Activated gamma-delta T cell treated with anti-CD3 and anti-CD28 coated beads, Interleukin-2, amount 50 U/mL, for 16 hours (primary cell): Measurements from ENCODE around the gene OFD1.
A peak's percentile ranks its signal among the peaks of the same experiment; 100 is the strongest.

Experiments used
- DNase-seq: peaks from one replicate; pipeline ENCODE4 v3.0.0-alpha.2; 2020; ENCODE audit warnings: low read depth

The OFD1 gene, protein sequence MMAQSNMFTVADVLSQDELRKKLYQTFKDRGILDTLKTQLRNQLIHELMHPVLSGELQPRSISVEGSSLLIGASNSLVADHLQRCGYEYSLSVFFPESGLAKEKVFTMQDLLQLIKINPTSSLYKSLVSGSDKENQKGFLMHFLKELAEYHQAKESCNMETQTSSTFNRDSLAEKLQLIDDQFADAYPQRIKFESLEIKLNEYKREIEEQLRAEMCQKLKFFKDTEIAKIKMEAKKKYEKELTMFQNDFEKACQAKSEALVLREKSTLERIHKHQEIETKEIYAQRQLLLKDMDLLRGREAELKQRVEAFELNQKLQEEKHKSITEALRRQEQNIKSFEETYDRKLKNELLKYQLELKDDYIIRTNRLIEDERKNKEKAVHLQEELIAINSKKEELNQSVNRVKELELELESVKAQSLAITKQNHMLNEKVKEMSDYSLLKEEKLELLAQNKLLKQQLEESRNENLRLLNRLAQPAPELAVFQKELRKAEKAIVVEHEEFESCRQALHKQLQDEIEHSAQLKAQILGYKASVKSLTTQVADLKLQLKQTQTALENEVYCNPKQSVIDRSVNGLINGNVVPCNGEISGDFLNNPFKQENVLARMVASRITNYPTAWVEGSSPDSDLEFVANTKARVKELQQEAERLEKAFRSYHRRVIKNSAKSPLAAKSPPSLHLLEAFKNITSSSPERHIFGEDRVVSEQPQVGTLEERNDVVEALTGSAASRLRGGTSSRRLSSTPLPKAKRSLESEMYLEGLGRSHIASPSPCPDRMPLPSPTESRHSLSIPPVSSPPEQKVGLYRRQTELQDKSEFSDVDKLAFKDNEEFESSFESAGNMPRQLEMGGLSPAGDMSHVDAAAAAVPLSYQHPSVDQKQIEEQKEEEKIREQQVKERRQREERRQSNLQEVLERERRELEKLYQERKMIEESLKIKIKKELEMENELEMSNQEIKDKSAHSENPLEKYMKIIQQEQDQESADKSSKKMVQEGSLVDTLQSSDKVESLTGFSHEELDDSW

DNA sequence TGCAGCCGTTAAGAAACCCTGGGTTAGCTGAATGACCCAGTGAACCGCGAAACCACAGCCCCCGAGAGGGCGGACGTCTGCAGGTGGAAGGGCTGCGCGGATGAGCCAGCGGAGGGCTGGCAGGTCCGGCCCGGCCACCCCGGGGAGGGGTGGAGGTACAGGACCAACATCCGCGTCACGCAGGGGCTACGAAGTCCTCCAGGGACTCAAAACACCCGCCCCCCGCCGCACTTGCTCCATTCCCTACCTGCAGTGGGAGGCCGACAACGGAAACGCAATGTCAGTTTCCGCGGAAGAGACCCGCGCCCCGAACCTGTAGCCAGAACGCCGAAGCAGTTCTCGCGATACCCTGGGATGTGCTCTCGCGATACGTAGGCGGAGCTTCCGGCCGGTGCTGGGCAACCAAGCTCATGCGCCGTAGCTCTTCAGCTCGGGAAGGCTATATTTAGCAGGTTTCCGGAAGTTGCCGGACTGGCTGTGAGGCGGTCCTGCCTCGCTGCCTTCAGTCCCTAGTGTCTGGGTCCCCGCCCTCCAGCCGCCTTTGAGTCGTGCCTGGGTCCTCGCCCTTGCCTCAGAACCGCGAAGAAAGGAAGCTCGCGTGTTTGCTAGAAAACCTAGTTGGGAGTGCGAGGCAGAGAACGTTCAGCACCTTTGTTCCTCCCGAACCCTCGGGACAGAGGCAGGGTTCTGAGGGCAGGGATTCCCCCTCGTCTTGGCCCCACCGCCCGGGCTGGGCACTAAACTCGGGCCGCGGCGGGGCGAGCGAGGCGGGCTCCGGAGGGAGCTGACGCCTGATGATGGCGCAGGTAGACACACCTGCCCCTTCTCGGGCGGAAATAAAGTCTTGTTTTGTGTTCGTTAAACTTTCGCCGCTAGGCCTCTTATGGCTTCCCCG, at the start of gene OFD1, which contains the start of gene TRAPPC2:
OFD1 (plus strand) TSS at position 471 of the 895 bp plus-strand sequence; CDS start at position 795, 324 bp downstream.
TRAPPC2 (minus strand) TSS at position 343 of the 895 bp plus-strand sequence. CDS start 14,657 bp downstream, outside the sequence.
- peak; percentile 85 for DNase-seq

DNA sequence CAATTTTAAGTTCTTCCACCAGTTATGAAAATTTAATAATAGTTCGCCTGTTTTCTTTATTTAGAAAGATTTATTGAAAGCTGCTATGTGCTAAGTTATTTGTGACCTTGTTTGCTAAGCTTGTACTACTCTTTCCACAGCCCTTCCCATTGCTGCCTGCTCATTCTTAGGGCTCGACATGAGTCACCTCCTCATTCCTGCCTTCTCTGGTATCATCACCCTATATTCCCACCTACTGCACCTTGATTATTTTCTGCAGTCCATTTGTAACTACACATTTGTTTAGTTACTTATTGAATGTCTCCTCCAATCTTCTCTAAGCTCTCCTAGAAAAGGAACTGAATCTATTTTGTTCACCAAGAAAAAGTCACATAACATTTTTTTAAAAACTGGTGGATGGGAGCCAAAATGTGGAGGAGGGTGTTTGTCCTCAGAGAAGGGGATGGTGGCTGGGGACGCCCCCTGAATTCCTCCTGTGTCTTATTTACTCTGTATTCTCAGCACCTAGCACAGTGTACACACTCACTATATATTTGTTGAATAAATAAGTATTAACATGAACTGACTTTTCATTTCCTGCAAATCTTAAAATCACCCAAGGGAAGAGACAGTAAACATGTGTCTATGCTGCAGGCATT, 49.3 kb upstream of the OFD1 start:
- DNase-seq = no peak

DNA sequence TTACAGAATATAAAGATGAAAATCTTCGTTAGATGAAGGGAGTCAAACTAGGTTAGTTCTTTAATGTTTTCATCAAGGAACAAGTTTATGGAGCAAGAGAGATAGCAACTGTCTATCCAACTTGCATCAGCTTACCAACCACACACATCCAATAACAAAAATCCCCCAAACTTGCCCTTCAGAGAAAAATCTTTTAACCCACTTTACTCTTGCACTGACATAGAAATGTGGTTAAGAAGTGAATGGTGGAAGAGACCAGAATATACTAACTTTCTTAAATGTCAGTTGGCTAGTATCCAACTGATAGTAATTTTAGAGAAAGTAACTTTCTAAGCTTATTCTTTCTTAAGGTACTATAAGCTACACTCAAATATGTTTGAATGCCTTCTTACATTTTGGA, 47.3 kb upstream of the OFD1 start:
- no peak for DNase-seq

DNA sequence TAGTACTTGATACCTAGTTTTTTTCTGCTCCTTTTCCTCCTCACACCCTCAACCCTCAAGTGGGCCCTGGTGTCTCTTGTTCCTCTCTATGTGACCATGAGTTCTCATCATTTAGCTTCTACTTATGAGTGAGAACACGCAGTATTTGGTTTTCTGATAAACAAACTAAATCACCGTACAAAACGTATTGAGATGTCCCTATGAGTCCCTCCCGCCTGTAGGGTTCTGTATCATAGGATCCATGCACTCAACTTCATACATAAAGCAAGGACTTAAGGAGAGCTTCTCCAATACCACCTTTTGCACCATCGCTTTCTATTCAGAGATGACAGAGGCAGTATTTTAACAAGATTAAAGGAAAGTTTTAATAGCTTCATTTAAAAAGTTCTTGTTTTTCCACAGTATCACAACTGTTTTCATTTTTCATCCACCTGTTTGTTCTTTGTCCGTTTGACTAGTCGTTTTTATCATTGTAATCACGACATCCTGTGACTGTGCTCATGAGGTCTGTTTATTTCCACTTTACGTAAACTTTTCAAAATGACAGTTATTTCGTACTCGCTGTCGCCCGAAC, 46.1 kb upstream of the OFD1 start:
- no peak for DNase-seq

DNA sequence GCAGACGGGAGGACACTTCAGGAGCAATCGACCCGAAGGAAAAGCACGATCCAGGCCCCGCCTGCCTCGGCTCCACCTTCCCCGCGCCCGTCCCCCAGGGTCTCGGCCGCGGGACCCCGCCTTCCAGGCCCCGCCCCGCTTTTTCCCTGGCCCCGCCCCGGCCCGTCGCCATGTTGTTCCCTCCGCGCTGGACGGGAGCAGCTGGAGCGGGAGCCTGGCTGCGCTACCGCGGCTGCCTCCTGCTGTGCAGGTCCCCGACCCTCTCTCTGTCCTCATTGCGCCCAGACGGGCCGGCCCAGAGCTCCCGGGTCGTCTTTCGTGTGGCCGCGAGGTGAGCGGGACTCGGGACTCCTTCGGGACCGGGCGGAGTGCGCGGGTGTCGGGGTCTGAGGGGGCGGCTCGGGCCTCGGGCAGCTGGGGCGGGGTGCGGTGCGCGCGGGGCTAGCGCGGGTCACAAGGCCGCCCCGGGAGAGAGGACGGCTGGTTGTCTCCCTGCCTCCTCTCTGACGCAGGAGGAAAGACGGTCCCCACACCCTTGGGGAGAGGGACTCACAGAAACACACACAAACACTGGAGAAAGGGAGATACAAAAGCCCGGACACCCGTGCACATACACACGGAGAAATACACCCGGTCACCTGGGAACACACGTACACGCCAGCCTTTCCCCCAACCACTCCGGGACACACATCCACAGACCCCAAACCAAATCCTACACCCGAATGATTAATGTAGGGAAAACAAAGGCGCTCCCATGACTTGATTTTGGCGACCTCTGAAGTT, 45.4 kb upstream of the OFD1 start, which contains the start of gene RAB9A:
RAB9A (plus strand) TSS at position 171 of the 783 bp plus-strand sequence. CDS start 19,619 bp downstream, outside the sequence.
- DNase-seq = peak; percentile 68

DNA sequence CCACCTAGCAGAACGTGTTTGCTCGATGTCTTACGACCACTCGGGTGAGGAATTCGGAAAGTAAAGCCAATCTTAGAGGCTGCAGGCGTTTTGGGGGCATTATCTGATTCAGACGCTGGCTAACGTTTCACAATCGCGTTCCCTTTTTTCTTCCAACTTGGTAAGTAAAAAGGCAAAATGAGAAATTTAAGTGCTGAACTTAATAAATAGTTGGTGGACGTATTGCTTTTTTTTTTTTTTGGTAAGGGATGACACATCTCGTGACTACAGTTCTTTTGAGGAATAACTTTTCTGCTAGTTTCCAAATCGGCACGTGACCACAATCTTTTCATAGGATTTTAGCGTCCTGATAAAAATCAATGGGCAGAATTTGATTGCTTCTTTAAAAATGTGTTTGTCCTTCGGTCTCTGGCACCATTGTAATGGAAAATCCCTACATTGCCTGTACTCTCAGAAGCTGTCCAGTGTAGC, 44.8 kb upstream of the OFD1 start:
- no peak for DNase-seq

DNA sequence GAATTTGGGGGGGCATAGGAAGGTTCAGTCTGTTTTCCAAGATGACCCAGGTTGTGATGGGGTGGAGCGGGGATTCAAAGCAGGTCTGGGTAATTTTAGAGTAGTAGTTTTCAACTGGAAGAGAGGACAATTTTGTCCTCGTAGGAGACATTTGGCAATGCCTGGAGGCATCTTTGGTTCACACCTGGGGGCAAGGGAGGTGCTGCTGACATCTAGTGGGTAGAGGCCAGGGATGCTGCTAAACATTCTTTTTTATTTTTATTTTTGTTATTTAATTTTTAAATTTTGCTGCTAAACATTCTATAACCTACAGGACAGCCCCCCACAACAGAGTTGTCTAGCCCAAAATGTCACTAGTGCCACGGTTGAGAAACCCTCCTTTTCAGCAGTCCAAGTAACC, 43.7 kb upstream of the OFD1 start:
- DNase-seq = no peak

DNA sequence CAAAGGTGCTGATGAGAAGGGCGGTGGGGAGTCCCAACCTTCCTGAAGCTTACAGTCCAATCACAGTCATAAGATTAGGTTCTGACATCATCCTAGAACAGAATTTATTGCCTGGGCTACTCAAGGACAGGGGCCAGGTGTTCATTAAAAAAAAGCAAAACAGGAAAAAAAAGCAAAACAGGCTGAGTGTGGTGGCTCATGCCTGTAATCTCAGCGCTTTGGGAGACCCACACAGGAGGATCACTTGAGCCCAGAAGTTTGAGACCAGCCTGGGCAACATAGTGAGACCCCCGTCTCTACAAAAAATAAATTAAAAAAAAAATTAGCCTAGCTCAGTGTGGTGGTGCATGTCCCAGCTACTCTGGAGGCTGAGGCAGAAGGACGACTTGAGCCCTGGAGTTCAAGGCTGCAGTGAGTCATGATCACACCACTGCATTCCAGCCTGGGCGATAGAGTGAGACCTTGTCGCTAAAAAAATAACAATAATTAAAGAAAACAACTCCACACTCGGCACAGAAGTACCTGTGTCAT, 42.6 kb upstream of the OFD1 start:
- no peak for DNase-seq

DNA sequence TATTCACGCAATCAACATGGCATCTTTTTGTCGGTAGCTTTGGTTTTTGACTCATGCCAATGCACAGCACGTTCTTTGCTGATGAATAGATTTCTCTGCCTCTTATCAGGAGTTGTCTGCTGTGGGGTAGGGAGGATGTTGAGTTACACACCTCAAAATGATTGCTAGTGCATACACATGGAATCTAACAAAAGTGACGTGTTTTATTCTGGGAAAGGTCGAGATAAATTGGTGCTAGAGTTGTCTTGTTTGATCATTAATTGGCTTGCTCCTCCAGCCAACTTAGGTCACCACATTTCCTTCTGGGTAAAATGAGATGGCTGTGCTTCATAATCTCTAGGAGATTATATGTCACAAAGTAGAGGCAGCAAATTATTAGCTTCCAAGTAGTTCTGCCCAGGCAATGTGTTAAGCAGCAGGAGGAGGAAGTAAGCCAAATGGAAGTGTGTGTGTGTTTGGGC, 41.7 kb upstream of the OFD1 start:
- DNase-seq = no peak

DNA sequence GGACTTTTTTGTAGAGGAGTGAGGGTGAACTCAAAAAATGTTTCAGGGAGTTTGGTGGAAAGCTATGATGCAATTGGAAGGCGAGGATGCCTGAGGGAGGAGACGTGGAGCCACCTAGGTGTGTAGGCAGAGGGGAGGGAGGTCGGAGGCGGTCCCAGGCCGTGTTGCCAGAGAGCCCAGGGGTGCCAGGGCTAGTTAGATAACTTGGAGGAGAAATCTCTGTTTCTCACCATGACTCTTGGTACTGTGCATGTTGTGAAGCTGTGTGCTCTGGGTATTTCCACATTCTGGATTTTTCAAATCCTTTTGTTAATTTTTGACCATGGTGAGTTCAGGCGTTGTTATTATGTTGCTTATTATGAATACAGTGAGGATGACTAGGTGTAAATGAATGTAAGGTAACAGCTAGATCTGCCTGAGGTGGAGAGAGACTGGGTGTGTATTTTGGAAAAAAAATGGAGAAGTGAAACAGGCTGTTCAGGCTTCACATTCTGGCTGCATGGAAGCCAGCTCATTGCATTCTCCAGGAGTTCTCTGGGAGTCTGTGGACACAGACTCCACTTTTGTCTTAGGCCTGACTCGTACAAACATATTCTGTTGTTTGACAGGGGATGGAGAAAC, 41.1 kb upstream of the OFD1 start:
- no peak for DNase-seq

DNA sequence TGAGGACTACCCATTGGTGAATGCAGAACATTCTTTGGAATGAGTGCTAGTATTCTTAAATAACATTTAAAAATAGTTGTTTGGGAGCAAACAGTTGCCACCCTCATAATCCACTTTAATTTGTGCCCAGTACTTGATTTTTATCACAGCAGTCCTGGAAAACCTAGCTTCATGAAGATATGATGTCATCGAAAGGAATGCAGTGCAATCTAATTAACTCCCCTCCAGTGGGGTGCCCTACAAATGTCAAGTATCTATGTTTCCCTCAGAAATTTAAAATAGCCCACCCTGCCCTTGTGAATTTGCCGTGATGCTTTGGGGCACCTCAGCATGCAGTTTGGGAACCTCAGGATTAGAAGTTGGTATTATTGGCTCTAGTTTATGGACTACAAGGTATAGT, 40.2 kb upstream of the OFD1 start:
- no peak for DNase-seq

DNA sequence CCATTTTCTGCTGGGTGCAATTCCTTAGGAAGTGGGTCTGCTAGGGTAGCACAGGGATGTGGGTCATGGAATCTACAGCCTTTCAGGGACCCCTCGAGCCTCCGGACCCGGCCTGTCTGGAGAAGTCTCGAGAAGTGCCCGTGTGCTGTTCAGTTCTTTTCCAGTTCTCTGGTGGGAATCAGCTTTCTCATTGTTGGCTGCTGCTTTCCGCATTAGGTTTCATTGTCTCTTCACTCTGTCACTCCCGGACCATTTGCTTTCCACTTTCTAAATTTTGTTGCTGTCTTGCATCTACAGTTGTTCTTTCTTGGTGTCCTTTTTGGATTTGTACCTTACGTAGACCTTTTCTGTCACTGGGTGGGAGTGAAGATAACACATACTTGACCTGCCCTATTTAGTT, 39.6 kb upstream of the OFD1 start:
- no peak for DNase-seq

DNA sequence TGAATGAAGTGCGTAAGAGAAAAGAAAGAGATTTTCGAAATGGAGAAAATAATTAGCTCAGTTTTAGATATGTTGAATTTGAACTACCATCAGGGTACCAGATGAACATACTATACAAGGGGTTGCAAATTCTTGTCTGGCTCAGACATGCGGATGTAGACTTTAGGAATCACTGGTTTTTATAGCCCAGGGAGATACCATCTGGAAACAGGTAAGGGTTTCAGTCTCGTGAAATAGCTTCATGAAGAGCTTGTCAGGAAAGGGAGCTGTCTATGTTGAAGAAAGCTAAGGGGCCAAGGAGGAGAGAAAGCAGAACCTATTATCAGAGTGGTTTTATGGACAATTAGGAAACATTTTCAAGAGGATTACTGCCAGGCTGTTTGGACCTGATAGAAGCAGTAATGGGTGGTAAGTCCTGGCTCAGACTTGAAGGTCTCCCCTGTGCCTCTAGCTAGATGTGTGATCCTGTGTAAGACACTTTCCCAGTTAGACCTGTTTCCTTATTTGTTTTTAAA, 38.9 kb upstream of the OFD1 start:
- no peak for DNase-seq

DNA sequence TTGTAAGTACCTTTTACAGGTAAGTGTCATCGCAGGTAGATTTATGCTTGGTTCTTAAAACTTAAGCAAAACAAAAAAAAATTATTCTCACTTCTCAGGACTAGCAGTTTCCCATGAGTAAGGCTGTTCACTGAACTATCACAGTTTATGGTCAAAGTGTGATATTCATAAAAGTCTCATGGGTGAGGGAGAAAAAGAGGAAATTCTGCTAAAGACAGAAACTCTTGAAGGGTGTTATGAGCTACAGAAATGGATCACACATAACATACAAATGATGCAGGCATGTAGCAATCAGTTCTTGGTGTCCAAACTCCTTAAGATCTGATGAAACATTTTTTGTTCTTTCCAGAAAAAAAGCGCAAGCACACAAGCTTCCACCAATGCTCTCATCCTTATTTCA, 37.1 kb upstream of the OFD1 start:
- no peak for DNase-seq

DNA sequence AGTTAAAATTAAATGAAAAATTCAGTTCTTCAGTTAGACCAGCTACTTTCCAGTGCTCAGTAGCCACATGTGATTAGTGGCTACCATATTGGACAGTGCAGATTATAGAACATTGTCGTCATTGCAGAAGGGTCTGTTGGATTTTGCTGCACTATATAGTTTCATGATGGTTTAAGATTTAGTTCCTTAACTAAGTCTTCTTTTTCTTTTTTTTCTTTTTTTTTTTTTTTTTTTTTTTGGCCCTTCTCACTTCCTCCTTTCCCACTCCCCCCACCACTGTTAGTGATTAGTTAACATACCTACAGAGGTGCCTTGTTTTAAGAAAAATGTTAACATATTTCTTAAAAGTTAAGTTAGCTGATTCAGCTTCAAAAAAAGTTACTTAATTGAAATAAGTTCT, 36.6 kb upstream of the OFD1 start:
- DNase-seq = no peak

DNA sequence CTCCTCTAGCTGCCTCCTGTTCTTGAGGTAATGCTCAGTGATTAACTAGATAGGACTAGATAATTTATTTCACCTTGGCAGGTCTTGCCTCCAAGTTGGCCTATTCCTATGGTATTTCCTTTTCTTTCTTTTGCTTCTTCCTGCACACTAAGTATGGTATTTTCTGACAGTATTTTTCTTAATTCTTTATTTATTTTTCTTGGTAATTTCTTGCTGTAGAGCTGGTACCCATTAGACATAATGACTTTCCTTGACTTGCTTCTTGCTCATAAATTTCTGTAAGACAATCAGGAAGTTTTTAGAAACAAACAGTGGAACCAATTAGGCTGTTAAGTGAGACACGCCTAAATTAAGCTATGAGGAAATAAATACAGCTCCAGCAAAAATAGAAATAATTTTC, 36.1 kb upstream of the OFD1 start:
- DNase-seq = no peak

DNA sequence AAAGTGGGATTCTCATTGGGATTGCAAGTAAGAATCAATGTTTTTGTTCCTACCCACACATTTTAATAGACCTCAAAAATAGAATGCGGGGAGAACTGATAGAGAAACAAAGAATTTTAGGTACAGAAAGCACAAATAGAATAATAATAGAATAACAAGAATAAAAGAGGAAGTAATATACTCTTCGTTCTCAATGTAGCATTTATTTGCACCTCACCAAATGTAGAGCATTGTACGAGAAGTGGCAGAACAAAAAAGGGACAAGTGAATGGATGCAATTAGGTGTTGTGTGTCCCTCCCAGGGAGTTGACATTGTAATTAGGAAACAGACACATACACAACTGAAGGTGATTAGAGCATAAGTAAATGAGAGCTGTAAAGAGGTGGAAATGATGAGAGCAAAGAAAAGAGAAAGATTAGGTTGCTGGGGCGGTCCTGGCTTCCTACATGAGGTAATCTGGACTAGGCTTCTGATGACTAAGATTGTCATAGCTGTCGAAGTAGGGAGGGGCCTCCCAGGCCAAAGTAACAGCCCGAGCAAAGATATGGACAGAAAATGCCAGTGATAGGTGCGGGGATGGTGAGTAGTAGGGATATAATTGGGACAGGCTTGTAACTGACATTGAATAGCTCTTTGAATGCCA, 35.2 kb upstream of the OFD1 start:
- no peak for DNase-seq

DNA sequence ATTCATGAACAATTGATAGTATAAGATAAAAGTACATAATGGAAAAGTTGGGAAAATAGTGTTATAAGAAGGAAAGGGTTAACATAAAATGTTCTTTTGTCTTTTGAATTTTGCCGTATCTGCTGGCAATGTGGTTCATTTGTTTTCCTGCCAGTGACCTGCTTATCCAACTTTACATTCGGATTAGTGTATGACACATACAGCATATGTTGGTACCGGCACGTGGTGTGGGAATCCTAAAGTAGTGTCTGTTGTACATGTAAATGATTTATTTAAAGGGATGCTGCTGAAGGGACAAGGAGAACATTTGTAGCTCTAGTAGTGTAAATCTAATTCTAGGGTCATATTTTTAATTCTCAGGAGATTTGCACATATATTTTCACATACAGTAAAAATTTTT, 34.2 kb upstream of the OFD1 start:
- no peak for DNase-seq
